ENCODE measurements around the gene TH.
"Not testable (repeated sequence)": the region's sequence is repeated elsewhere in the genome, so short reads cannot be mapped to it uniquely, and the experiment has no call there.

TH gene

GRCh38 chr11:2178055-2178773, 6.6 kb upstream of the TH start:
- DNase-seq (ENCODE audit: low read depth) = not testable (repeated sequence)

GRCh38 chr11:2177076-2177475, 5.5 kb upstream of the TH start:
- no peak for DNase-seq (ENCODE audit: low read depth)

GRCh38 chr11:2176389-2176900, 4.8 kb upstream of the TH start:
- no peak for DNase-seq (ENCODE audit: low read depth)

- DNase-seq (ENCODE audit: low read depth) = no peak
Measured at GRCh38 chr11:2175659-2176058, 4.0 kb upstream of the TH start.

GRCh38 chr11:2174361-2174760, 2.7 kb upstream of the TH start:
- DNase-seq (ENCODE audit: low read depth) = no peak

- DNase-seq (ENCODE audit: low read depth) = no peak
Measured at GRCh38 chr11:2173761-2174160, 2.1 kb upstream of the TH start.

GRCh38 chr11:2173150-2173693, 1.6 kb upstream of the TH start:
- no peak for DNase-seq (ENCODE audit: low read depth)

GRCh38 chr11:2172676-2173075, 1.1 kb upstream of the TH start:
- DNase-seq (ENCODE audit: low read depth) = no peak

- no peak for DNase-seq (ENCODE audit: low read depth)
Measured at GRCh38 chr11:2169626-2170570, 1.7 kb downstream of the TH start.

GRCh38 chr11:2169005-2169378, 2.6 kb downstream of the TH start:
- DNase-seq (ENCODE audit: low read depth) = no peak

GRCh38 chr11:2168286-2169004, 3.2 kb downstream of the TH start:
- DNase-seq (ENCODE audit: low read depth) = no peak

- DNase-seq (ENCODE audit: low read depth) = no peak
Measured at GRCh38 chr11:2167141-2168045, 4.2 kb downstream of the TH start.

- peak; percentile 22 for DNase-seq (ENCODE audit: low read depth)
Measured at GRCh38 chr11:2166091-2166851, 5.3 kb downstream of the TH start.

- no peak for DNase-seq (ENCODE audit: low read depth)
Measured at GRCh38 chr11:2165571-2165970, 6.0 kb downstream of the TH start.

- DNase-seq (ENCODE audit: low read depth) = no peak
Measured at GRCh38 chr11:2164861-2165555, 6.6 kb downstream of the TH start.

GRCh38 chr11:2164081-2164480, 7.5 kb downstream of the TH start:
- no peak for DNase-seq (ENCODE audit: low read depth)

- DNase-seq (ENCODE audit: low read depth) = no peak
Measured at GRCh38 chr11:2163428-2163978, 8.1 kb downstream of the TH start.

- DNase-seq (ENCODE audit: low read depth) = no peak
Measured at GRCh38 chr11:2160736-2161259, 10.8 kb downstream of the TH start, which contains the start of gene INS. Gene INS (minus strand): TSS chr11:2161209. CDS start chr11:2160971, 238 bp downstream.
